Panc1 (cell line): ENCODE measurements around the gene NREP. TPM values are rescaled to one million over a fixed set of nuclear protein-coding genes. Genes with fewer than 3 reads are reported as not detected.

Experiments
- ATAC-seq: fragments of 200-7000 bp; cut with Tn5 transposase; 2 replicates; pipeline ENCODE4 v1.9.1; 2020; ENCODE audit warnings: mild to moderate bottlenecking, moderate library complexity
- BruUV-seq: library from RNA; stranded (reverse); fragments of 400-500 nt; replicated peaks from 2 replicates; lab custom pipeline; 2021; lab: Mats Ljungman, UMichigan
- CTCF ChIA-PET: fragments of 300-600 bp; sonication (Branson Sonifier 250); formaldehyde crosslinking; loops from one replicate; lab custom pipeline; 2022; ENCODE audit warnings: antibody characterized with exemption; lab: Charles Lee
- POLR2A ChIA-PET: fragments of 300-600 bp; sonication (Branson Sonifier 250); formaldehyde crosslinking; loops from one replicate; lab custom pipeline; 2022; ENCODE audit warnings: antibody characterized with exemption; lab: Charles Lee
- DNase-seq: peaks from one replicate; pipeline ENCODE4 v3.0.0-alpha.2; 2010; ENCODE audit warnings: low read depth, low spot score
- H3K27ac ChIP-seq: 2 replicates; pipeline ENCODE4 v1.5.1; 2011; ENCODE audit warnings: mild to moderate bottlenecking, low read length, inconsistent platforms
- H3K27me3 ChIP-seq: fragments of 200-500 bp; sonication (Bioruptor generic); 2 replicates; pipeline ENCODE4 v1.6.0; 2014; ENCODE audit warnings: low read length, inconsistent platforms; ENCODE audit not compliant: control insufficient read depth, insufficient read depth
- H3K36me3 ChIP-seq: fragments of 200-500 bp; sonication (Bioruptor generic); 2 replicates; pipeline ENCODE4 v1.5.1; 2014; ENCODE audit warnings: inconsistent platforms, mild to moderate bottlenecking, low read length, moderate library complexity; ENCODE audit not compliant: control insufficient read depth, insufficient read depth
- H3K4me1 ChIP-seq: 2 replicates; pipeline ENCODE4 v1.5.1; 2011; ENCODE audit warnings: inconsistent platforms, mild to moderate bottlenecking, low read length, moderate library complexity; ENCODE audit not compliant: control insufficient read depth, insufficient read depth
- H3K4me3 ChIP-seq, 2 experiments: 2 replicates each; pipeline ENCODE4 v1.5.1; 2011 to 2012; ENCODE audit warnings: low read depth in 2 of 2, low read length in 2 of 2, mild to moderate bottlenecking in 2 of 2, inconsistent platforms in 1 of 2, moderate library complexity in 1 of 2
- H3K9me3 ChIP-seq: fragments of 200-500 bp; sonication (Bioruptor generic); 2 replicates; pipeline ENCODE4 v1.5.1; 2014; ENCODE audit warnings: low read depth, mild to moderate bottlenecking, inconsistent platforms, low read length, moderate library complexity; ENCODE audit not compliant: control insufficient read depth, insufficient read depth
- POLR2AphosphoS5 ChIP-seq: IDR thresholded peaks from 2 replicates; pipeline ENCODE4 v1.6.1; 2012; ENCODE audit warnings: mild to moderate bottlenecking, low read depth, low read length, moderate library complexity
- SIN3A ChIP-seq: IDR thresholded peaks from 2 replicates; pipeline ENCODE4 v1.6.1; 2012; ENCODE audit warnings: low read depth, mild to moderate bottlenecking, low read length, moderate library complexity, borderline replicate concordance; ENCODE audit not compliant: insufficient read depth
- TCF7L2 ChIP-seq: IDR thresholded peaks from 2 replicates; pipeline ENCODE4 v1.6.1; 2011; ENCODE audit warnings: mild to moderate bottlenecking, low read depth, low read length, inconsistent platforms
- in situ Hi-C: cut with HindIII; loops from 2 replicates; pipeline ENCODE4 v1.10.0; 2016; ENCODE audit warnings: low sequenced_read_pairs, low pct_unique_long_range_greater_than_20kb
- intact Hi-C: fragments of 100-400 bp; cut with micrococcal nuclease; formaldehyde crosslinking; loops from one replicate; pipeline ENCODE4 v1.10.0; 2022; ENCODE audit not compliant: unreplicated experiment
- total RNA-seq: library from RNA; stranded (reverse); gene quantifications from one replicate; pipeline ENCODE4 v1.2.1, GENCODE V29; 2021; ENCODE audit not compliant: unreplicated experiment
- TF ChIP-seq, protein P1 (sequence below): fragments of 450-650 bp; IDR thresholded peaks from 2 replicates; pipeline ENCODE4 v1.5.1; 2017; ENCODE audit warnings: mild to moderate bottlenecking
- TF ChIP-seq, protein P2 (sequence below), 2 experiments: IDR thresholded peaks; 2 replicates each; pipeline ENCODE4 v1.6.1; 2011 to 2012; ENCODE audit warnings: low read depth in 2 of 2, control low read depth in 1 of 2, low read length in 1 of 2, mild to moderate bottlenecking in 1 of 2, moderate library complexity in 1 of 2; ENCODE audit not compliant: insufficient read depth in 1 of 2

The NREP gene
- total RNA-seq, 1 experiment from 2014 or later = 4.9 TPM

DNA sequence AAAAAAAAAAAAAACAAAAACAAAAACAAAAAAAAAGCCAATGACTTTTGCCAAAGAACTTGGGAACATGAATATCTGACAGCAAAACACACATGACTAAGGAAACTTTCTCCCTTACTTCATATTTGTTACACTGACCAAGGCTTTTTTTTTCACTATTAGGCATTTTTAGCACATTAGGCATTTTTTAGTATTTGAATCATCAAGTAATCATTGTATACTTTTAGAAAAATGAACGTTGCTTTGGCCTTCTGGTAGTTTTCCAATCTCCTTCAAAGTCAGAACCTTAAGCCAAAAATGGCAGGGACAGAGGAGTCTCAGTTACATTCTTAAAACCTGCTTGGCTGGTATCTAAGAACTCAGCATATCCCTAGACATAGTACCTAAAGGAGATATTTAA is 19.3 kb downstream of the NREP start:
- Histone ChIP-seq H3K36me3 (no peaks in the 10 kb centered on the region), H3K27me3 (no peaks in the 10 kb centered on the region), H3K27ac (no peak overlapping the region), H3K4me3 (no peak overlapping the region), H3K4me1 (no peaks in the 10 kb centered on the region), H3K9me3 (no peaks in the 10 kb centered on the region)
- BruUV-seq = no TSS peak
- CTCF ChIA-PET = no interaction called here
- in situ Hi-C loops = no loop called here
- intact Hi-C loops = no loop called here
- DNase-seq (no peak), ATAC-seq (no peak)
- POLR2A ChIA-PET = no interaction called here
- TF ChIP-seq POLR2AphosphoS5 = no peak
- TF ChIP-seq SIN3A = no peak
- TF ChIP-seq, protein P1, sequence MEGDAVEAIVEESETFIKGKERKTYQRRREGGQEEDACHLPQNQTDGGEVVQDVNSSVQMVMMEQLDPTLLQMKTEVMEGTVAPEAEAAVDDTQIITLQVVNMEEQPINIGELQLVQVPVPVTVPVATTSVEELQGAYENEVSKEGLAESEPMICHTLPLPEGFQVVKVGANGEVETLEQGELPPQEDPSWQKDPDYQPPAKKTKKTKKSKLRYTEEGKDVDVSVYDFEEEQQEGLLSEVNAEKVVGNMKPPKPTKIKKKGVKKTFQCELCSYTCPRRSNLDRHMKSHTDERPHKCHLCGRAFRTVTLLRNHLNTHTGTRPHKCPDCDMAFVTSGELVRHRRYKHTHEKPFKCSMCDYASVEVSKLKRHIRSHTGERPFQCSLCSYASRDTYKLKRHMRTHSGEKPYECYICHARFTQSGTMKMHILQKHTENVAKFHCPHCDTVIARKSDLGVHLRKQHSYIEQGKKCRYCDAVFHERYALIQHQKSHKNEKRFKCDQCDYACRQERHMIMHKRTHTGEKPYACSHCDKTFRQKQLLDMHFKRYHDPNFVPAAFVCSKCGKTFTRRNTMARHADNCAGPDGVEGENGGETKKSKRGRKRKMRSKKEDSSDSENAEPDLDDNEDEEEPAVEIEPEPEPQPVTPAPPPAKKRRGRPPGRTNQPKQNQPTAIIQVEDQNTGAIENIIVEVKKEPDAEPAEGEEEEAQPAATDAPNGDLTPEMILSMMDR = no peak
- TF ChIP-seq, protein P2, sequence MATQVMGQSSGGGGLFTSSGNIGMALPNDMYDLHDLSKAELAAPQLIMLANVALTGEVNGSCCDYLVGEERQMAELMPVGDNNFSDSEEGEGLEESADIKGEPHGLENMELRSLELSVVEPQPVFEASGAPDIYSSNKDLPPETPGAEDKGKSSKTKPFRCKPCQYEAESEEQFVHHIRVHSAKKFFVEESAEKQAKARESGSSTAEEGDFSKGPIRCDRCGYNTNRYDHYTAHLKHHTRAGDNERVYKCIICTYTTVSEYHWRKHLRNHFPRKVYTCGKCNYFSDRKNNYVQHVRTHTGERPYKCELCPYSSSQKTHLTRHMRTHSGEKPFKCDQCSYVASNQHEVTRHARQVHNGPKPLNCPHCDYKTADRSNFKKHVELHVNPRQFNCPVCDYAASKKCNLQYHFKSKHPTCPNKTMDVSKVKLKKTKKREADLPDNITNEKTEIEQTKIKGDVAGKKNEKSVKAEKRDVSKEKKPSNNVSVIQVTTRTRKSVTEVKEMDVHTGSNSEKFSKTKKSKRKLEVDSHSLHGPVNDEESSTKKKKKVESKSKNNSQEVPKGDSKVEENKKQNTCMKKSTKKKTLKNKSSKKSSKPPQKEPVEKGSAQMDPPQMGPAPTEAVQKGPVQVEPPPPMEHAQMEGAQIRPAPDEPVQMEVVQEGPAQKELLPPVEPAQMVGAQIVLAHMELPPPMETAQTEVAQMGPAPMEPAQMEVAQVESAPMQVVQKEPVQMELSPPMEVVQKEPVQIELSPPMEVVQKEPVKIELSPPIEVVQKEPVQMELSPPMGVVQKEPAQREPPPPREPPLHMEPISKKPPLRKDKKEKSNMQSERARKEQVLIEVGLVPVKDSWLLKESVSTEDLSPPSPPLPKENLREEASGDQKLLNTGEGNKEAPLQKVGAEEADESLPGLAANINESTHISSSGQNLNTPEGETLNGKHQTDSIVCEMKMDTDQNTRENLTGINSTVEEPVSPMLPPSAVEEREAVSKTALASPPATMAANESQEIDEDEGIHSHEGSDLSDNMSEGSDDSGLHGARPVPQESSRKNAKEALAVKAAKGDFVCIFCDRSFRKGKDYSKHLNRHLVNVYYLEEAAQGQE (IDR thresholded peaks at IDR 0.05; ENCODE audit: insufficient read depth in 1 of 2, low read depth in 2 of 2, low read length in 1 of 2) = no peak
- no peak for TF ChIP-seq TCF7L2

GRCh38 chr5:111735583-111736270 is 21.3 kb downstream of the NREP start:
- ATAC-seq = no peak
- in situ Hi-C loops = no loop called here
- H3K27me3 ChIP-seq = no peaks in the 10 kb centered on the region
- H3K4me1 ChIP-seq = no peaks in the 10 kb centered on the region
- CTCF ChIA-PET = no interaction called here
- H3K27ac ChIP-seq = no peak overlapping the region
- intact Hi-C loops = no loop called here
- H3K4me3 ChIP-seq = no peak overlapping the region
- POLR2A ChIA-PET = interaction anchor here (0.6 kb wide), 1 partner anchor 51 kb away, joined by 3 read pairs; no protein-coding TSS in a partner anchor
- TF ChIP-seq, protein P1 = no peak
- no peak for TF ChIP-seq SIN3A
- TF ChIP-seq, protein P2 (IDR thresholded peaks at IDR 0.05; ENCODE audit: insufficient read depth in 1 of 2, low read depth in 2 of 2, low read length in 1 of 2) = no peak
- no peak for TF ChIP-seq TCF7L2
- TF ChIP-seq POLR2AphosphoS5 = no peak
- no peak for DNase-seq
- no peaks in the 10 kb centered on the region for H3K9me3 ChIP-seq
- no peaks in the 10 kb centered on the region for H3K36me3 ChIP-seq
- no TSS peak for BruUV-seq
